ENCODE measurements around the gene COQ9.
A peak's percentile ranks its signal among the peaks of the same experiment; 100 is the strongest.

DNA sequence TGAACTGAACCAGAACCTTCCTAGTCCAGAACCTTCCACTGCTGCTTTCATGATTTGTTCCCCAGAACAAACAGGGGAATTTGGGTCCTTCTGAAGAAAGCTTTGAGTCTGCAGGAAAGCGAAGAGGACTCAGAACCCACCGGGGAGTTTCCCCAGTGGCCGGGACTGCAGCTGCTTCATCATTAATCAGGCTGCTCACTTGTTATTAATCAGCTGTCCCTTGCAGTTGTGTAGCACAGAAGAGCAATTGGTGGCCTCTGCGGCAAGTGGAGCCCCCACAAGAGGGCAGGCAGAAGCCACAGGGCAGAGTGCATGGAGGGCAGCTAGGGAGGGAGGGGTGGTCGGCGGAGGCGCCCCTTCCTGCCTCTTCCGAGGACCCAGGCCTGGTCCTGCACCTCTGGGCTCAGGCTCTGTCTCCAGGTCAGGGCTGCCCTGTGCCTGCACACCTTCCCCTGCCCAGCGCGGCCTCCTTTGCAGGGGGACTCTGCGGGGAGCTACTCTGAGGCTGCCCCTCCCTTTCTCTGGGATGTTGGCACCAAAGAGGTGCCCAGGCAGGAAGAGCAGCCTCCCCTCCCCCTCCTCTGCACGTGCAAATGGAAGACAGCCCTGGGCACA is 35.8 kb upstream of the COQ9 start:
- TF ChIP-seq POLR2AphosphoS5 (IDR thresholded peaks at IDR 0.05; ENCODE audit: low read depth) (no peak), EZH2 (IDR thresholded peaks at IDR 0.05; ENCODE audit: low read depth, unreplicated experiment) (no peak), EZH2phosphoT487 (IDR thresholded peaks at IDR 0.05; ENCODE audit: unreplicated experiment) (no peak), CREB1 (CRISPR knock-in tag; IDR thresholded peaks at IDR 0.05; ENCODE audit: low read depth) (no peak), JUNB (IDR thresholded peaks at IDR 0.05; ENCODE audit: unreplicated experiment) (no peak)
- TF ChIP-seq, protein P1, sequence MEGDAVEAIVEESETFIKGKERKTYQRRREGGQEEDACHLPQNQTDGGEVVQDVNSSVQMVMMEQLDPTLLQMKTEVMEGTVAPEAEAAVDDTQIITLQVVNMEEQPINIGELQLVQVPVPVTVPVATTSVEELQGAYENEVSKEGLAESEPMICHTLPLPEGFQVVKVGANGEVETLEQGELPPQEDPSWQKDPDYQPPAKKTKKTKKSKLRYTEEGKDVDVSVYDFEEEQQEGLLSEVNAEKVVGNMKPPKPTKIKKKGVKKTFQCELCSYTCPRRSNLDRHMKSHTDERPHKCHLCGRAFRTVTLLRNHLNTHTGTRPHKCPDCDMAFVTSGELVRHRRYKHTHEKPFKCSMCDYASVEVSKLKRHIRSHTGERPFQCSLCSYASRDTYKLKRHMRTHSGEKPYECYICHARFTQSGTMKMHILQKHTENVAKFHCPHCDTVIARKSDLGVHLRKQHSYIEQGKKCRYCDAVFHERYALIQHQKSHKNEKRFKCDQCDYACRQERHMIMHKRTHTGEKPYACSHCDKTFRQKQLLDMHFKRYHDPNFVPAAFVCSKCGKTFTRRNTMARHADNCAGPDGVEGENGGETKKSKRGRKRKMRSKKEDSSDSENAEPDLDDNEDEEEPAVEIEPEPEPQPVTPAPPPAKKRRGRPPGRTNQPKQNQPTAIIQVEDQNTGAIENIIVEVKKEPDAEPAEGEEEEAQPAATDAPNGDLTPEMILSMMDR (conservative IDR thresholded peaks at IDR 0.05; ENCODE audit: low read depth in 2 of 2) = peak in 1 of 2 experiments; percentile 18; a peak in 1 of 4 replicates

Measured in GM23338 (cell line).